SK-N-SH (cell line): ENCODE measurements around the gene PLEKHH1. TPM values are rescaled to one million over a fixed set of nuclear protein-coding genes. Genes with fewer than 3 reads are reported as not detected.

Experiments used
- CTCF ChIA-PET: fragments of 300-600, 350-600 bp; formaldehyde crosslinking; extraction: SDS; loops from one replicate; lab custom pipeline; 2021; lab: Yijun Ruan, JAX
- POLR2A ChIA-PET: fragments of 350-600 bp; sonication (Branson Sonifier 250); formaldehyde crosslinking; extraction: SDS; loops from one replicate; lab custom pipeline; 2020; ENCODE audit warnings: antibody characterized with exemption, inconsistent platforms; lab: Yijun Ruan, JAX
- DNase-seq: peaks from one replicate; pipeline ENCODE4 v3.0.0; 2012
- H2AFZ ChIP-seq: fragments of 200-600 bp; sonication (generic); 2 replicates; pipeline ENCODE4 v1.8.1; 2016; ENCODE audit warnings: antibody characterized with exemption, mild to moderate bottlenecking, low read depth
- H3F3A ChIP-seq: fragments of 200-600 bp; sonication (generic); replicated peaks from 2 replicates; pipeline ENCODE3; 2016; ENCODE audit warnings: antibody characterized with exemption, mild to moderate bottlenecking; ENCODE audit not compliant: insufficient read depth
- H3K27ac ChIP-seq, 2 experiments: fragments of 200-500 bp in 1 of 2; fragments of 200-600 bp in 1 of 2; sonication (Bioruptor generic) in 1 of 2; sonication (generic), shearing (Covaris generic) in 1 of 2; 2 replicates each; pipeline versions ENCODE4 v1.5.1 to v1.6.1; 2014 to 2016; ENCODE audit warnings: low read depth in 2 of 2, inconsistent platforms in 1 of 2, low read length in 1 of 2, mild to moderate bottlenecking in 1 of 2, mixed read lengths in 1 of 2
- H3K27me3 ChIP-seq: fragments of 200-600 bp; sonication (generic), shearing (Covaris generic); 2 replicates; pipeline ENCODE4 v1.6.1; 2016; ENCODE audit warnings: mixed run types; ENCODE audit not compliant: insufficient read depth
- H3K36me3 ChIP-seq, 2 experiments: fragments of 200-500 bp in 1 of 2; fragments of 200-600 bp in 1 of 2; sonication (Bioruptor generic) in 1 of 2; sonication (generic) in 1 of 2; replicated peaks in 1 of 2; 2 replicates each; pipeline versions ENCODE3 to v1.5.1; 2014 to 2016; ENCODE audit warnings: low read length in 1 of 2, mild to moderate bottlenecking in 1 of 2; ENCODE audit not compliant: insufficient read depth in 2 of 2, control insufficient read depth in 1 of 2
- H3K4me1 ChIP-seq, 2 experiments: fragments of 200-500 bp in 1 of 2; fragments of 200-600 bp in 1 of 2; sonication (Bioruptor generic) in 1 of 2; sonication (generic), shearing (Covaris generic) in 1 of 2; 2 replicates each; pipeline versions ENCODE4 v1.5.1 to v1.6.1; 2014 to 2016; ENCODE audit warnings: low read depth in 1 of 2, low read length in 1 of 2, mixed run types in 1 of 2; ENCODE audit not compliant: insufficient read depth in 2 of 2, control insufficient read depth in 1 of 2
- H3K4me2 ChIP-seq: fragments of 200-600 bp; sonication (generic), shearing (Covaris generic); 2 replicates; pipeline ENCODE4 v1.6.1; 2017; ENCODE audit warnings: mixed run types
- H3K4me3 ChIP-seq, 2 experiments: fragments of 200-500 bp in 1 of 2; fragments of 200-600 bp in 1 of 2; sonication (Bioruptor generic) in 1 of 2; sonication (generic), shearing (Covaris generic) in 1 of 2; 2 replicates each; pipeline versions ENCODE4 v1.5.1 to v1.8.1; 2014 to 2016; ENCODE audit warnings: low read depth in 2 of 2, inconsistent platforms in 1 of 2, low read length in 1 of 2, mild to moderate bottlenecking in 1 of 2, mixed read lengths in 1 of 2, moderate library complexity in 1 of 2
- H3K79me2 ChIP-seq: fragments of 200-600 bp; sonication (generic); 2 replicates; pipeline ENCODE4 v1.8.1; 2017; ENCODE audit warnings: mild to moderate bottlenecking; ENCODE audit not compliant: insufficient read depth
- H3K9ac ChIP-seq: fragments of 200-600 bp; sonication (generic); 2 replicates; pipeline ENCODE4 v1.6.1; 2017; ENCODE audit warnings: mixed run types
- H3K9me2 ChIP-seq: fragments of 200-600 bp; sonication (generic); 2 replicates; pipeline ENCODE4 v1.6.1; 2017; ENCODE audit warnings: mixed run types
- H3K9me3 ChIP-seq: fragments of 200-600 bp; sonication (generic); 2 replicates; pipeline ENCODE4 v1.6.1; 2017; ENCODE audit warnings: mixed run types, mild to moderate bottlenecking, moderate library complexity
- H4K20me1 ChIP-seq: fragments of 200-600 bp; sonication (generic); 2 replicates; pipeline ENCODE4 v1.6.1; 2017; ENCODE audit warnings: mild to moderate bottlenecking, mixed run types; ENCODE audit not compliant: insufficient read depth
- EP300 ChIP-seq, 2 experiments: IDR thresholded peaks; 2 replicates each; pipeline versions ENCODE4 v1.4.0 to v1.6.1; 2012; ENCODE audit warnings: borderline replicate concordance in 1 of 2, low read depth in 1 of 2, low read length in 1 of 2
- EZH2phosphoT487 ChIP-seq: fragments of 200-600 bp; sonication (generic); IDR thresholded peaks from 2 replicates; pipeline ENCODE4 v1.6.1; 2017; ENCODE audit warnings: low read depth, mixed run types, mild to moderate bottlenecking, antibody characterized with exemption, moderate library complexity, borderline replicate concordance
- FOXJ3 ChIP-seq: sonication (generic); formaldehyde crosslinking; IDR thresholded peaks from 2 replicates; pipeline ENCODE4 v1.5.1; 2020; ENCODE audit warnings: mild to moderate bottlenecking, missing genetic modification reagents
- FOXM1 ChIP-seq: IDR thresholded peaks from 2 replicates; pipeline ENCODE4 v1.4.0; 2012; ENCODE audit warnings: low read depth, mild to moderate bottlenecking
- GATA2 ChIP-seq: sonication (generic); formaldehyde crosslinking; IDR thresholded peaks from 2 replicates; pipeline ENCODE4 v1.5.0; 2020; ENCODE audit warnings: mild to moderate bottlenecking, missing genetic modification reagents
- JUND ChIP-seq: IDR thresholded peaks from 2 replicates; pipeline ENCODE4 v1.4.0; 2012
- MEF2A ChIP-seq: IDR thresholded peaks from 2 replicates; pipeline ENCODE4 v1.4.0; 2012; ENCODE audit warnings: low read depth, borderline replicate concordance
- NFIC ChIP-seq: IDR thresholded peaks from 2 replicates; pipeline ENCODE4 v1.4.0; 2012; ENCODE audit warnings: borderline replicate concordance
- PBX3 ChIP-seq: IDR thresholded peaks from 2 replicates; pipeline ENCODE4; 2012
- POLR2AphosphoS5 ChIP-seq: IDR thresholded peaks from 2 replicates; pipeline ENCODE4 v1.6.1; 2012; ENCODE audit warnings: low read depth, low read length
- WGBS: methylation state at CpG from one replicate; pipeline ENCODE4 v1.1.6; 2017; ENCODE audit warnings: low lambda C conversion rate; 5-methylcytosine and 5-hydroxymethylcytosine counted together
- polyA plus RNA-seq, 3 experiments: library from polyadenylated mRNA; depleted of rRNA; stranded (reverse); fragments of >200 nt; gene quantifications; 2 replicates each; pipeline ENCODE4 v1.2.3, GENCODE V29; 2012
- TF ChIP-seq, protein P1 (sequence below): IDR thresholded peaks from 2 replicates; pipeline ENCODE4 v1.6.1; 2012; ENCODE audit warnings: mild to moderate bottlenecking, low read depth, low read length, moderate library complexity
- TF ChIP-seq, protein P2 (sequence below): IDR thresholded peaks from 2 replicates; pipeline ENCODE4 v1.4.0; 2012; ENCODE audit warnings: low read depth

The PLEKHH1 gene
- polyA plus RNA-seq, 1 of the 3 experiments (the other 2 are of a cell fraction) = 1.6 TPM

GRCh38 chr14:67595392-67595791 lies 62.3 kb downstream of the PLEKHH1 start:
- H3F3A ChIP-seq = no peaks in the 10 kb centered on the region
- H3K9ac ChIP-seq = no peak overlapping the region
- CTCF ChIA-PET = interaction anchor here (1.4 to 2.8 kb wide), 3 partner anchors 11 to 109 kb away, joined by 3 to 11 read pairs (median 6); no protein-coding TSS in a partner anchor
- H3K27ac ChIP-seq = no peak overlapping the region
- no peak overlapping the region for H3K4me2 ChIP-seq
- peaks cover 0 to 6% of the 10 kb centered on the region in 2 experiments; a peak in 2 of 4 replicates for H3K4me1 ChIP-seq
- H3K36me3 ChIP-seq = peaks cover 5 to 8% of the 10 kb centered on the region in 2 experiments
- no peaks in the 10 kb centered on the region for H4K20me1 ChIP-seq
- H3K9me2 ChIP-seq = no peaks in the 10 kb centered on the region
- DNase-seq = no peak
- POLR2A ChIA-PET = no interaction called here
- H3K4me3 ChIP-seq = no peak overlapping the region
- no peaks in the 10 kb centered on the region for H3K79me2 ChIP-seq
- no peak overlapping the region for H2AFZ ChIP-seq
- TF ChIP-seq EP300 (IDR thresholded peaks at IDR 0.05; ENCODE audit: borderline replicate concordance in 1 of 2, low read depth in 1 of 2, low read length in 1 of 2) (no peak), EZH2phosphoT487 (no peak), MEF2A (no peak), JUND (no peak), FOXJ3 (CRISPR knock-in tag) (no peak), NFIC (no peak), FOXM1 (no peak), POLR2AphosphoS5 (no peak), GATA2 (no peak), PBX3 (no peak)
- TF ChIP-seq, protein P1, sequence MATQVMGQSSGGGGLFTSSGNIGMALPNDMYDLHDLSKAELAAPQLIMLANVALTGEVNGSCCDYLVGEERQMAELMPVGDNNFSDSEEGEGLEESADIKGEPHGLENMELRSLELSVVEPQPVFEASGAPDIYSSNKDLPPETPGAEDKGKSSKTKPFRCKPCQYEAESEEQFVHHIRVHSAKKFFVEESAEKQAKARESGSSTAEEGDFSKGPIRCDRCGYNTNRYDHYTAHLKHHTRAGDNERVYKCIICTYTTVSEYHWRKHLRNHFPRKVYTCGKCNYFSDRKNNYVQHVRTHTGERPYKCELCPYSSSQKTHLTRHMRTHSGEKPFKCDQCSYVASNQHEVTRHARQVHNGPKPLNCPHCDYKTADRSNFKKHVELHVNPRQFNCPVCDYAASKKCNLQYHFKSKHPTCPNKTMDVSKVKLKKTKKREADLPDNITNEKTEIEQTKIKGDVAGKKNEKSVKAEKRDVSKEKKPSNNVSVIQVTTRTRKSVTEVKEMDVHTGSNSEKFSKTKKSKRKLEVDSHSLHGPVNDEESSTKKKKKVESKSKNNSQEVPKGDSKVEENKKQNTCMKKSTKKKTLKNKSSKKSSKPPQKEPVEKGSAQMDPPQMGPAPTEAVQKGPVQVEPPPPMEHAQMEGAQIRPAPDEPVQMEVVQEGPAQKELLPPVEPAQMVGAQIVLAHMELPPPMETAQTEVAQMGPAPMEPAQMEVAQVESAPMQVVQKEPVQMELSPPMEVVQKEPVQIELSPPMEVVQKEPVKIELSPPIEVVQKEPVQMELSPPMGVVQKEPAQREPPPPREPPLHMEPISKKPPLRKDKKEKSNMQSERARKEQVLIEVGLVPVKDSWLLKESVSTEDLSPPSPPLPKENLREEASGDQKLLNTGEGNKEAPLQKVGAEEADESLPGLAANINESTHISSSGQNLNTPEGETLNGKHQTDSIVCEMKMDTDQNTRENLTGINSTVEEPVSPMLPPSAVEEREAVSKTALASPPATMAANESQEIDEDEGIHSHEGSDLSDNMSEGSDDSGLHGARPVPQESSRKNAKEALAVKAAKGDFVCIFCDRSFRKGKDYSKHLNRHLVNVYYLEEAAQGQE = no peak
- TF ChIP-seq, protein P2, sequence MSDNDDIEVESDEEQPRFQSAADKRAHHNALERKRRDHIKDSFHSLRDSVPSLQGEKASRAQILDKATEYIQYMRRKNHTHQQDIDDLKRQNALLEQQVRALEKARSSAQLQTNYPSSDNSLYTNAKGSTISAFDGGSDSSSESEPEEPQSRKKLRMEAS = no peak
- H3K27me3 ChIP-seq = no peaks in the 10 kb centered on the region
- H3K9me3 ChIP-seq = no peaks in the 10 kb centered on the region
- WGBS = 94% methylated on average over 2 of the region's 2 CpGs
